ENCODE measurements around the gene TRIM45.
"Not testable (repeated sequence)": the region's sequence is repeated elsewhere in the genome, so short reads cannot be mapped to it uniquely, and the experiment has no call there.

Gene TRIM45

DNA sequence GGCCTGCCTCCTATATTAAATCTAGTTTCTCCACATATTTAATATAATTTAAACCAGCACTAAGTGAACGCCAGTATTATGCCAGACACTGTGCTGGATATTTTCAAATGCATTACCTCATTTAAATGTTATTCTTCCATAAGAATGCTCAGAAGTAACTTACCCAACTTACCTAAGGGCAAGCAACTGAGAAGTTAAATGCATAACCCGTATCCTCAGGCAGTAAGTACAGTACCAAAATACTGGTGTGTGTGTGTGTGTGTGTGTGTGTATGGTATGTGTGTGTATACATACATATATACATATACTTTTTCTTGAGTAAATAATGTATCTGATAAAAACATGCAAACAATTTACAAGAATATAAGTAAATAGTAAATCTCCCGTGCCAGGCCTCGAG, 9.0 kb upstream of the TRIM45 start:
- no peak for DNase-seq (ENCODE audit: low read depth)

DNA sequence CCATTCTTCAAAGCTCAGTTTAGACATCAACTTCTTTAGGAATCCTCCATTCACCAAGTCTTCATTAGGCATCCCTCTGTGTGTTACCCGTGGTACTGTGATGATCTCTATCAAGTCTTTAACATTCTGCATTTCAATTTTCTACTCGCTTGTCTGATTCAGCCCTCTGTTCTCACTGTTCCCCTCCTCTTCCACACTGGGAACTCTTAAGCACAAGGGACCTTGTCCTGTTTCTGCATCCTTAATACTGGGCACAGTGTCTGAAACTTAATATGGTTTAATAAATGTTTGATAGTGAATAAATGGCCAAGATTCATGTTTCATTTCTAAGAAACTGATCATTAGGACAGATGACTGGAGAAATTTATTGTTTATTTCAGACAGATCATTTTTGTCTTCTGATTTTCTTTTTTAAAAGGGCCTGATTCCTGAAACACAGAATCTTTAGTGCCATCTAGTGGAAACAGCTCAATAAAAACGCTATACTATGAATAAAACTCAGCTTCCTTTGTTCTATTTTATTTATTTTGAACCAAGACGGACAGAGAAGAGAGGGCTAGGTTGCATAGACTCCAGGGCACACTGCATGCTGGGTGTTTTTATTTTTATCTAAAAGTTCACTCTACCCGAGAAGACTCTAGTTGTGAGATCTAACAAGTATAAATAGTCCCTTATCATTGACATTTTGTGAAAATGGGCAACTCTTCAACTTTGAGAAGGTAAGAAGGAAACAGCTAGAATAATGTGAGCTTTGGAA, 7.0 kb upstream of the TRIM45 start:
- no peak for DNase-seq (ENCODE audit: low read depth)

DNA sequence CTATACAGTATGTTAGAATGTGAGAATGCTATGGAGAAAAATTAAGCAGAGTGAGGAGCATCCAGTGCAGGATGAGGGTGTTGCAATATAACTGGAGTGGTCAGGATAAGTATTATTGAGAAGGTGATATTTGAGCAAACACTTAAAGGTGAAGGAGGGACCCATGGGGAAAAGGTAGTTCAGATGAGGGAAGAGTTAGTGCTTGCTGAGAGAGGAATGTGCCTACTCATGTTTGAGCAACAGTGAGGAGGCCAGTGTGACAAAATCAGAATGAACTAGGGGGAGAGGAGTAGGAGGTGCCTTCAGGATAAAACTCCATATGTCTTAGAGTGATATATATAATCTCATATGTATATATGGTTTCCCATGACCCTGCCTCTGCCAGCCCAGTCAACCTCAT, 6.2 kb upstream of the TRIM45 start:
- DNase-seq (ENCODE audit: low read depth): no peak

GRCh38 chr1:117124661-117125060, 3.1 kb upstream of the TRIM45 start:
- no peak for DNase-seq (ENCODE audit: low read depth)

GRCh38 chr1:117123274-117123673, 1.7 kb upstream of the TRIM45 start:
- DNase-seq (ENCODE audit: low read depth): no peak

- DNase-seq (ENCODE audit: low read depth): no peak
Observed at GRCh38 chr1:117122330-117123025, 929 bp upstream of the TRIM45 start.

DNA sequence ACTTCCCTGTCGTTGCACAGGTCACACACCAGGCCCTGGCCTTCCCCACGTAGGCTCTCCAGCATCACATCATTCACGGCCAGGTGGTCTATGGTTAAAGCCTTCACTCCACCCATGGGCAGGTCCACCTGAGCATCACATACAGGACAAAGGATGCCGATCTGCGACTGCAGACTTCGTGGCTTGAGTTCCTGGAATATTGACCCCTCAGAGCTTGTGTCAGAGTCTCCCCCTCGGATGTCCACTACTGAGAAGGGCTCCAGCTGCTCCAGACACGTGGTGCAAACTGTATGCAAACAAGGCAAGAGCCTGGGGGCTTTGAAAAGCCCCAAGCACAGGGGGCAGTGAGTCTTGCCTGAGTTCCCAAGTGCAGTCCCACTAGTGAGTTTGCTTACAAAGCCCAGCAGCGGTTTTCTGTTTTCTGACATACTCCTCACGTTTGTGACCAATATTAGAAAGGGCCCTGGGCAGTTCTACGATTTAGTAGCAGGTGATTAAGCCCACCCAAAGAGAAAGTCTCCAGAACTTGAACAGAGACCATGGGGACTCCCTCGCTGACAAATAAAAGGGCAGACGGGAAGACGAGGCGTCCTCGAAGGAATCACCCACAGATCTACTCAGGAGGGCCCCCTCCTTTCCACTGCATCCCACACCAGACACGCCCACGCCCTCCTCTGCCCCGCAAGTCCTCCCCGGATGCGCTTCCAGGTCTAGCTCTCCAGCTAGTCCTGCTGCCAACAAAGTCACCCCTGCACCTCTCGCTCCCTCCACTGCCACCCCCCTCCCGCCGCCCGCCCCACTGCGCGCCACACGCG, 568 bp downstream of the TRIM45 start:
- DNase-seq (ENCODE audit: low read depth): no peak

DNA sequence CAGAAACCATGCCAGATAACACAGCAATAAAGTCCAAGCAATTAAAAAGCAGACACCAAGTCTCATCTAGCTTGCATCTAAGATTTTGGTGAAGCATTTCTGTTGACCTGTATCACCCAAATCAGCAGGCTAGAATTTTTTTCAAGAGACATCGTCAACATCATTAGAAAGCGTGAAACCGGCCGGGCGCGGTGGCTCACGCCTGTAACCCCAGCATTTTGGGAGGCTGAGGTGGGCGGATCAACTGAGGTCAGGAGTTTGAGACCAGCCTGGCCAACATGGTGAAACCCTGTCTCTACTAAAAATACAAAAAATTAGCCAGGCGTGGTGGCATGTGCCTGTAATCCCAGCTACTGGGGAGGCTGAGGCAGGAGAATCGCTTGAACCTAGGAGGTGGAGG, 2.4 kb downstream of the TRIM45 start:
- DNase-seq (ENCODE audit: low read depth): not testable (repeated sequence)

GRCh38 chr1:117118137-117118536, 3.4 kb downstream of the TRIM45 start:
- DNase-seq (ENCODE audit: low read depth): no peak

DNA sequence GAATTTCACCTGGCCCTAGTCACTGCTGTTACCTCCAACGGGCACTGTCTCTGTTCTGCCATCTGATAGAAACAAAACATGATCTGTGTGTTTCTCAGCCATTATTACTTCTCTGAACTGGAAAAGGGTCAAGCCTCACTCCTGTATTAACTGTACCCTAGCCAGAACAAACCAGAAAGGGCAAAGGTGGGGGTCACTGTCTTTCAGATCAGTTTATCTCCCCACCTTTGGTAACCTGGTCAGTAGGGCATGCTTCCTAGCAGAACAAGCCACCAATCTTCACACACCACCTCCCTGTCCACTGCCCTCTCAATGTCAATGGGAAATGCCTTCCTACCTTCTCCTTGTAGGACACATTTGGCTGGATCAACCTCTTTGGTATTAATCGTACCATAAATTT, 3.9 kb downstream of the TRIM45 start:
- no peak for DNase-seq (ENCODE audit: low read depth)

DNA sequence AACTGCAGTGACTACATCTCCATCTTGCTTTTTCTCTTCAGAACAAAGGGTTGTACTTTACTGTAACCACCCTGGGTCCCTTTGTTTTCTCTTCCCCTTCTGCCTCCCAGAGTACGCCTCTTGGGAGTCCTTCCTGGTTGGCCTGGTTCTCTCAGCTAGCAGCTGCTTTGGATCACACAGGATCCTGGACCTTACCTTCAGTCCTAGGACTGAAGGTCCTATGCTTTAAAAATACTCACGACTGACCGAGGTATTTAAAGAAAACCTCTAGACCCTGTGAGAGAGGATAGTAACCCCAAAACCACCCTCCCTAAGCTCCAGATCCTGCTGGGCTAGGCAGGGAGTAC, 4.8 kb downstream of the TRIM45 start:
- no peak for DNase-seq (ENCODE audit: low read depth)

- no peak for DNase-seq (ENCODE audit: low read depth)
Observed at GRCh38 chr1:117116090-117116783, 5.3 kb downstream of the TRIM45 start.

DNA sequence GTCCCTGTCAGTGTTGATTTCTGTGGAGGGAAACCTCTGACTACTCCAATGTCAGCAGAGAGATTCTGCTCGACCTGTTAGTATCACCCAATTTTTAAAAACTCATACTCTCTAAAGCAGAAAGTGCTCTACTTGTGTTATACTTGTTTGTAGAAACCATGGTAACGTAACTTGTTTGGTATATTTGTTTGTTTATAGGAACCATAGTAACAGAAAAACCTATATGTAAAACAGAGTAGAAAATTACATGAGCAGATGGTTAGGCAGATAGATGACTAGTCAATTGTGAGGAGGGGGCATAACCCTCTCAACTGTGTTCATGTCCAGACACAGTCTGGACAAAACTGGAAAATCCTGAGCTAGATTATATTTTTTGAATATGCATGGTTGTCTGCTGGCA, 6.7 kb downstream of the TRIM45 start:
- DNase-seq (ENCODE audit: low read depth): no peak

GRCh38 chr1:117113199-117113598, 8.3 kb downstream of the TRIM45 start:
- DNase-seq (ENCODE audit: low read depth): no peak

- no peak for DNase-seq (ENCODE audit: low read depth)
Observed at GRCh38 chr1:117112047-117112717, 9.4 kb downstream of the TRIM45 start.

DNA sequence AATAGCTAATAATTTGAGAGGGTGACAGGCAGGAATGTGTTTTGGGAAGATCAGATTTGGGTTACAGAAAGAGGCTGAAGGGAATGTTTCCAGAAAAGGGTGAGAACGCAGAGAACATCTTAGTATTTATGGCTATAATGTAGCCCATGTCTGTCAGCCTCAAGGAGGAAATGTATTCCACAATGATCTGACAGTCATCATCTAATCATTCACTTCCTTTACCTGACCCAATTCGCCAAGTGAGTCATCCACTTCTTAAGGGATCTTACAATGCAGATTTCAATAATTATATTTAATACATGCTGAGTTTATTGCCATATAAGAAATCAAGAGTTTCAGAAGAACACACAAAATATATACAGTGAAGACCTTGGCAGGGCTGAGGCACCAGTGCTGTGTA, 10.8 kb downstream of the TRIM45 start:
- no peak for DNase-seq (ENCODE audit: low read depth)

DNA sequence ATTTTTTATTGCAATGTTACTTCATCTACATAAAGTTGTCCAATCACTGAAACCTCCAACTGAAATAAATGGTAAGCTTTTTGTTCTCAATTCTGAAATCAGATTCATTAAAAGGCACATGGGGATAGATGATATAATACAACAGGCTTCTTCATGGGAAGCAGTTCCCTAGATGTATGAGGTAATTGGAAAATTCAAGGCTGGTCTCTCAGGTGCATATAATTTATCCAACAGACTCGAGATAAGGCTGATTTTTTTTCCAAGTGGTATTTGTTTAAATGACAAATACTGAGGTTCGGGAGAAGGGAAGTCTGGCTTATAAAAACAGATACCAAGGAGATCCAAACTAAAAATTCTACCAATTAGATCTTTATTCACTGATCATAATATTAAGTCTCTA, 14.2 kb downstream of the TRIM45 start:
- no peak for DNase-seq (ENCODE audit: low read depth)

- no peak for DNase-seq (ENCODE audit: low read depth)
Observed at GRCh38 chr1:117106478-117106877, 15.1 kb downstream of the TRIM45 start.

DNA sequence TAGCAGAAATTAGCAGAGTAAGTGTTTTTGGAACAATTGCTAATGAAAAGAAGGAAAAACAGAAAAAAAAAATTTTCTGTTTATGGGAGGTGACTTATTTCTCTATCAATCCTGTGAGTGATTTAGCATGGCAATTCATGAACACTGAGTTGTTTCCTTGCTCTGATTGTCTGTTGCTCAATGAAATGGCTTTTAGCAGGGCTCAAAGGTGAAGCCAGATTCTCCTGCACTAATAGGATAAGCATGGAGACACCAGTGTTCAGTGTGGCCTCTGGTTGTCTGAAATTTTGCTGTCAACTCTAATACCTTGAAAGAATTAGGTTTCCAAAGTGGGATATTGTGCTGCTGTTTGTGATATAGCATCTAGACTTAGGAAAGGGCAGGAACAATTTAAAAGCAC, 15.8 kb downstream of the TRIM45 start:
- DNase-seq (ENCODE audit: low read depth): no peak

DNA sequence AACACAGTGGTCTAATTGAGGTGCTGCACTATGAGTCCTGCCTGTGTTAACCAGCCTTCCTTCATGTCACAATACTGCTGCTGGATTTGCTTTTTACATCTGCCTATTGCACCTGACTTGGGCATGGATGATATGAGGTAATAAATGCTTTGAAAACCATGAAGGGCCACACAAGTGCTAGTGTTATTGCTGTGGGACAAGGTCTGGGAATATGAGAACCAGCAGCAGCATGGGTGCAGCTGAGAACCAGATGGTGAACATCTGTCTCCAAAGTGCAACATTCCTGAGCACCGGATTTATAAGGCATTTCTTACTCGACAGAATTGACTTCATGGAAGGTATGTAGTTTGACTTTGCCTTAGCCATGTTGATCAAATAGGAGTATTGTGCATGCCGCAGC, 16.6 kb downstream of the TRIM45 start:
- no peak for DNase-seq (ENCODE audit: low read depth)

GRCh38 chr1:117101858-117102257, 19.7 kb downstream of the TRIM45 start:
- DNase-seq (ENCODE audit: low read depth): not testable (repeated sequence)

- DNase-seq (ENCODE audit: low read depth): no peak
Observed at GRCh38 chr1:117101334-117101733, 20.2 kb downstream of the TRIM45 start.
